HG03175 (cell line): ENCODE data around the gene CS.

Source experiments
- ATAC-seq: cut with Tn5 transposase; IDR thresholded peaks from one replicate; pipeline ENCODE4 v1.9.1; 2021; ENCODE audit warnings: mild to moderate bottlenecking, moderate library complexity; ENCODE audit not compliant: unreplicated experiment

CS gene

DNA sequence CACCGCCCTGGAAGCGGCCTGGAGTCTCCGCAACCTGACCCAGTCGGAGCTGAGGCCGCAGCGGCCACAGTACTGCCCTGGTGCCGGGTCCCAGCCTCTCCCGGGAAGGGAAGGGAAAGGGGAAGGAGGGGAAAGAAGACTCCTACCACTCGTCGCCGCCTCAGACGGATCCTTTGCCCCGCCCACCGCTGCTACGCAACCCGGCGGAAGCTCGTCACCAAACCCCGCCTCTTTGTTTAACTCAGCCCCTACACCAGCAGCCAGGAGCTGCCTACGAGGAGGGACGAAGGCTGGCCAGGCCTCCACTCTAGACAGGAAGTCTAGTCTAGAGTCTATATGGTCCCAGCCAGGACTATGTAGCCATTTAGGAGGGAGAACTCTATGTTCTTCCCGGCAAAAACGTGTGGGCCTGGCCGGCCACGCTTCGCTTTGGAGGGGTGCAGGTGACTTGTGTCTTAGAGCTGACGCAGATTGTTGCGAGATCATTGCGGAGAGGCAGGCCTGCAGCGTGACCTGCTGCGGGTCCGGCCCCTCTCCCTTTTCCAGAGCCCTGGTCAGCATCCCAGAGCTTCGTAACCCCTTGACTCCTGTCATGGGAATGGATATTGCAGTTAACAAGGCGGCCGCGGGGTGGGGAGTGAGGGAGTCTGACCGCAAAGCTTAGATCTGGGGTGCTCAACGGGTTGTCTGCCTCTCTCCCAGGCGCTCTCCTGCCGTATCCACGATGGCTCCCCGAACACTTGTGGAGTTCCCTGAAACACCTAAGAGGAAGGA lies 78.2 kb downstream of the CS start, which contains the start of gene RNF41:
Gene RNF41, minus strand, starts transcription at position 166 of the 774 bp plus-strand sequence. CDS start 7,875 bp downstream, outside the sequence.
- peak; percentile 84 for ATAC-seq
